GM19238 (cell line): Measurements from ENCODE around the gene GAREM2.

ENCODE experiments used
- DNase-seq: peaks from one replicate; pipeline ENCODE4 v3.0.0; 2011; ENCODE audit warnings: low spot score; ENCODE audit not compliant: insufficient read length

GAREM2 gene

GRCh38 chr2:26169681-26170414 lies 3.0 kb upstream of the GAREM2 start:
- no peak for DNase-seq

GRCh38 chr2:26170795-26171194 lies 2.1 kb upstream of the GAREM2 start:
- DNase-seq: no peak

- no peak for DNase-seq
Observed at GRCh38 chr2:26172189-26172870, 558 bp upstream of the GAREM2 start.

GRCh38 chr2:26173776-26174482 lies 1.0 kb downstream of the GAREM2 start:
- DNase-seq: no peak

GRCh38 chr2:26174691-26175465 lies 2.0 kb downstream of the GAREM2 start:
- no peak for DNase-seq

GRCh38 chr2:26175466-26176278 lies 2.8 kb downstream of the GAREM2 start:
- DNase-seq: no peak

GRCh38 chr2:26176279-26176615 lies 3.4 kb downstream of the GAREM2 start:
- DNase-seq: no peak

GRCh38 chr2:26177122-26177521 lies 4.2 kb downstream of the GAREM2 start:
- no peak for DNase-seq

- DNase-seq: no peak
Observed at GRCh38 chr2:26178246-26178645, 5.4 kb downstream of the GAREM2 start.

GRCh38 chr2:26178746-26179436 lies 6.0 kb downstream of the GAREM2 start:
- no peak for DNase-seq

- DNase-seq: no peak
Observed at GRCh38 chr2:26179446-26179913, 6.6 kb downstream of the GAREM2 start.

GRCh38 chr2:26182441-26182840 lies 9.6 kb downstream of the GAREM2 start:
- no peak for DNase-seq

GRCh38 chr2:26182887-26183630 lies 10.2 kb downstream of the GAREM2 start:
- DNase-seq: no peak

GRCh38 chr2:26184121-26184520 lies 11.2 kb downstream of the GAREM2 start:
- DNase-seq: no peak

- DNase-seq: peak; percentile 88
Observed at GRCh38 chr2:26184555-26185303, 11.8 kb downstream of the GAREM2 start.

GRCh38 chr2:26185304-26185928 lies 12.5 kb downstream of the GAREM2 start:
- DNase-seq: no peak

- no peak for DNase-seq
Observed at GRCh38 chr2:26185954-26186770, 13.3 kb downstream of the GAREM2 start.
